ENCODE data around the gene EIF4B. TPM values are rescaled to one million over a fixed set of nuclear protein-coding genes. Genes with fewer than 3 reads are reported as not detected.
A peak's percentile ranks its signal among the peaks of the same experiment; 100 is the strongest.

The EIF4B gene
- total and polyA plus RNA-seq, 9 of the 15 experiments (the other 6 are each of a cell fraction or from before 2014, with no cell fraction given): 138 to 669 (median 552) TPM

DNA sequence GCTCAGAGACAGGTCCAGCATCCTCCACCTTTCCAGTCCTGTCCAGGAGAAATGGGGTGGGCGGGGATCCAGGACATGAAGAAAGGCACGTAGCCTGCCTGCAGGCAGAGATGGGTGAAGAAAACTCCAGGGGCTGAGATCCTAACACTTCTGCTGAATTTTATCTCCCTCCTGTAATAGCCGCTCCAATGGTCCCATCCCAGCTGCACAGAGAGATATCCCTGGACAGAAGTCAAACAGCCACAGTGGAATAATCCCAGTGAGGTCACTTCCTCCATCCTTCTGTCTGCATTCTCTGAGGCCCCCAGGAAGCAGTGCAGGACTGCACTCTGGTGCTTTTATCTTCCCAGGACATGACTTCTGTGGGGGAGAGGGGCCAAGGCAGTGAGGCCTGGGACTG is 31.1 kb upstream of the EIF4B start (continued):
- TF ChIP-seq, protein P1, sequence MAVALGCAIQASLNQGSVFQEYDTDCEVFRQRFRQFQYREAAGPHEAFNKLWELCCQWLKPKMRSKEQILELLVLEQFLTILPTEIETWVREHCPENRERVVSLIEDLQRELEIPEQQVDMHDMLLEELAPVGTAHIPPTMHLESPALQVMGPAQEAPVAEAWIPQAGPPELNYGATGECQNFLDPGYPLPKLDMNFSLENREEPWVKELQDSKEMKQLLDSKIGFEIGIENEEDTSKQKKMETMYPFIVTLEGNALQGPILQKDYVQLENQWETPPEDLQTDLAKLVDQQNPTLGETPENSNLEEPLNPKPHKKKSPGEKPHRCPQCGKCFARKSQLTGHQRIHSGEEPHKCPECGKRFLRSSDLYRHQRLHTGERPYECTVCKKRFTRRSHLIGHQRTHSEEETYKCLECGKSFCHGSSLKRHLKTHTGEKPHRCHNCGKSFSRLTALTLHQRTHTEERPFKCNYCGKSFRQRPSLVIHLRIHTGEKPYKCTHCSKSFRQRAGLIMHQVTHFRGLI (CRISPR knock-in tag; IDR thresholded peaks at IDR 0.05): no peak
- TF ChIP-seq, protein P2, sequence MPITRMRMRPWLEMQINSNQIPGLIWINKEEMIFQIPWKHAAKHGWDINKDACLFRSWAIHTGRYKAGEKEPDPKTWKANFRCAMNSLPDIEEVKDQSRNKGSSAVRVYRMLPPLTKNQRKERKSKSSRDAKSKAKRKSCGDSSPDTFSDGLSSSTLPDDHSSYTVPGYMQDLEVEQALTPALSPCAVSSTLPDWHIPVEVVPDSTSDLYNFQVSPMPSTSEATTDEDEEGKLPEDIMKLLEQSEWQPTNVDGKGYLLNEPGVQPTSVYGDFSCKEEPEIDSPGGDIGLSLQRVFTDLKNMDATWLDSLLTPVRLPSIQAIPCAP (CRISPR knock-in tag; IDR thresholded peaks at IDR 0.05; ENCODE audit: borderline replicate concordance): no peak
- TF ChIP-seq GABPB1 (CRISPR knock-in tag; IDR thresholded peaks at IDR 0.05): no peak
- no peak for TF ChIP-seq ESRRB (CRISPR knock-in tag; IDR thresholded peaks at IDR 0.05; ENCODE audit: borderline replicate concordance)
- TF ChIP-seq, protein P3, sequence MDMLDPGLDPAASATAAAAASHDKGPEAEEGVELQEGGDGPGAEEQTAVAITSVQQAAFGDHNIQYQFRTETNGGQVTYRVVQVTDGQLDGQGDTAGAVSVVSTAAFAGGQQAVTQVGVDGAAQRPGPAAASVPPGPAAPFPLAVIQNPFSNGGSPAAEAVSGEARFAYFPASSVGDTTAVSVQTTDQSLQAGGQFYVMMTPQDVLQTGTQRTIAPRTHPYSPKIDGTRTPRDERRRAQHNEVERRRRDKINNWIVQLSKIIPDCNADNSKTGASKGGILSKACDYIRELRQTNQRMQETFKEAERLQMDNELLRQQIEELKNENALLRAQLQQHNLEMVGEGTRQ (CRISPR knock-in tag; IDR thresholded peaks at IDR 0.05): no peak
- TF ChIP-seq NFXL1 (CRISPR knock-in tag; IDR thresholded peaks at IDR 0.05): no peak
- TF ChIP-seq CBFA2T3 (IDR thresholded peaks at IDR 0.05): peak; percentile 66
- TF ChIP-seq CBFA2T2 (conservative IDR thresholded peaks at IDR 0.05): peak; percentile 48; the same call in 1 of the 2 replicates
- no peak for TF ChIP-seq ZNF668 (CRISPR knock-in tag; IDR thresholded peaks at IDR 0.05)
- peak; percentile 34 for TF ChIP-seq ZFP36 (IDR thresholded peaks at IDR 0.05; ENCODE audit: low read depth, low read length, partially characterized antibody)
